HepG2 (cell line): Measurements from ENCODE around the gene ZNF341. TPM values are rescaled to one million over a fixed set of nuclear protein-coding genes. Genes with fewer than 3 reads are reported as not detected.
A peak's percentile ranks its signal among the peaks of the same experiment; 100 is the strongest.

ENCODE experiments used
- CSRNP1 ChIP-seq: sonication (generic); formaldehyde crosslinking; IDR thresholded peaks from 2 replicates; pipeline ENCODE4 v1.8.1; 2023; ENCODE audit warnings: mild to moderate bottlenecking, missing genetic modification reagents
- EZH2 ChIP-seq: conservative IDR thresholded peaks from 2 replicates; pipeline ENCODE4 v1.6.1; 2012; ENCODE audit warnings: mild to moderate bottlenecking, low read depth, low read length, moderate library complexity
- GATA4 ChIP-seq: sonication (generic); IDR thresholded peaks from 2 replicates; pipeline ENCODE4 v1.6.1; 2016; ENCODE audit warnings: antibody characterized with exemption, low read depth, borderline replicate concordance
- JUN ChIP-seq: sonication (generic); formaldehyde crosslinking; IDR thresholded peaks from 2 replicates; pipeline ENCODE4 v1.4.0; 2020; ENCODE audit warnings: mild to moderate bottlenecking, missing genetic modification reagents
- KDM4B ChIP-seq: sonication (generic); formaldehyde crosslinking; IDR thresholded peaks from 2 replicates; pipeline ENCODE4 v1.4.0; 2020; ENCODE audit warnings: missing genetic modification reagents
- LBX2 ChIP-seq: sonication (generic); formaldehyde crosslinking; IDR thresholded peaks from 2 replicates; pipeline ENCODE4 v1.5.0; 2020; ENCODE audit warnings: missing genetic modification reagents, mild to moderate bottlenecking, borderline replicate concordance
- LCORL ChIP-seq, 2 experiments: fragments of 450-650 bp in 1 of 2; sonication (generic) in 1 of 2; formaldehyde crosslinking in 1 of 2; IDR thresholded peaks; 2 replicates each; pipeline versions ENCODE4 v1.5.0 to v1.6.1; 2017 to 2020; ENCODE audit warnings: antibody characterized with exemption in 1 of 2, missing genetic modification reagents in 1 of 2
- MEF2D ChIP-seq: sonication (generic); formaldehyde crosslinking; IDR thresholded peaks from 2 replicates; pipeline ENCODE4 v1.5.1; 2020; ENCODE audit warnings: mild to moderate bottlenecking, missing genetic modification reagents
- SAFB2 ChIP-seq: sonication (generic); formaldehyde crosslinking; IDR thresholded peaks from 2 replicates; pipeline ENCODE4 v1.5.1; 2020; ENCODE audit warnings: missing genetic modification reagents, low read depth, mild to moderate bottlenecking, borderline replicate concordance
- SCMH1 ChIP-seq: sonication (generic); formaldehyde crosslinking; IDR thresholded peaks from 2 replicates; pipeline ENCODE4 v1.9.0; 2021; ENCODE audit warnings: missing genetic modification reagents, mild to moderate bottlenecking, borderline replicate concordance
- TBP ChIP-seq: sonication (generic); formaldehyde crosslinking; IDR thresholded peaks from 2 replicates; pipeline ENCODE4 v1.5.0; 2020; ENCODE audit warnings: missing genetic modification reagents
- TGIF2 ChIP-seq: IDR thresholded peaks from 2 replicates; pipeline ENCODE4 v1.6.1; 2016; ENCODE audit warnings: control low read depth, missing compliant biosample characterization
- TIGD3 ChIP-seq: sonication (generic); formaldehyde crosslinking; IDR thresholded peaks from 2 replicates; pipeline ENCODE4 v1.5.1; 2020; ENCODE audit warnings: mild to moderate bottlenecking, missing genetic modification reagents, borderline replicate concordance
- TMF1 ChIP-seq: sonication (generic); formaldehyde crosslinking; IDR thresholded peaks from 2 replicates; pipeline ENCODE4 v1.8.1; 2022; ENCODE audit warnings: low read depth, missing genetic modification reagents
- ZIK1 ChIP-seq: sonication (generic); formaldehyde crosslinking; IDR thresholded peaks from 2 replicates; pipeline ENCODE4 v1.5.0; 2020; ENCODE audit warnings: mild to moderate bottlenecking, low read depth, missing genetic modification reagents, borderline replicate concordance
- ZMAT3 ChIP-seq: sonication (generic); formaldehyde crosslinking; conservative IDR thresholded peaks from 2 replicates; pipeline ENCODE4 v1.7.0; 2021; ENCODE audit warnings: missing genetic modification reagents
- ZNF20 ChIP-seq: sonication (generic); formaldehyde crosslinking; IDR thresholded peaks from 2 replicates; pipeline ENCODE4 v1.4.0; 2020; ENCODE audit warnings: mild to moderate bottlenecking, moderate library complexity, missing genetic modification reagents
- ZNF260 ChIP-seq: sonication (generic); formaldehyde crosslinking; IDR thresholded peaks from 2 replicates; pipeline ENCODE4 v1.4.0; 2020; ENCODE audit warnings: missing genetic modification reagents, low read depth, mild to moderate bottlenecking, borderline replicate concordance
- ZNF275 ChIP-seq: sonication (generic); formaldehyde crosslinking; IDR thresholded peaks from 2 replicates; pipeline ENCODE4 v1.8.0; 2022; ENCODE audit warnings: missing genetic modification reagents, mild to moderate bottlenecking, inconsistent platforms, borderline replicate concordance
- ZNF431 ChIP-seq: sonication (generic); formaldehyde crosslinking; IDR thresholded peaks from 2 replicates; pipeline ENCODE4 v1.9.0; 2022; ENCODE audit warnings: missing genetic modification reagents, low read depth, mild to moderate bottlenecking, borderline replicate concordance
- ZNF510 ChIP-seq: sonication (generic); formaldehyde crosslinking; IDR thresholded peaks from 2 replicates; pipeline ENCODE4 v1.4.0; 2020; ENCODE audit warnings: low read depth, mild to moderate bottlenecking, missing genetic modification reagents
- ZNF543 ChIP-seq: sonication (generic); formaldehyde crosslinking; IDR thresholded peaks from 2 replicates; pipeline ENCODE4 v1.4.0; 2020; ENCODE audit warnings: mild to moderate bottlenecking, missing genetic modification reagents
- ZNF737 ChIP-seq: sonication (generic); formaldehyde crosslinking; IDR thresholded peaks from 2 replicates; pipeline ENCODE4 v1.5.0; 2020; ENCODE audit warnings: missing genetic modification reagents, mild to moderate bottlenecking, borderline replicate concordance
- ZNF740 ChIP-seq: sonication (generic); formaldehyde crosslinking; IDR thresholded peaks from 2 replicates; pipeline ENCODE4 v1.4.0; 2020; ENCODE audit warnings: missing genetic modification reagents
- ZNF761 ChIP-seq: sonication (generic); formaldehyde crosslinking; conservative IDR thresholded peaks from 2 replicates; pipeline ENCODE4 v1.4.0; 2020; ENCODE audit warnings: mild to moderate bottlenecking, missing genetic modification reagents
- polyA plus RNA-seq, 8 experiments: library from polyadenylated mRNA; depleted of rRNA in 3 of 8; stranded (reverse) in 7 of 8; unstranded in 1 of 8; fragments of >200 nt; fragmentation: Illumina TruSeq in 4 of 8; extraction: Trizol in 4 of 8; gene quantifications; 2 replicates each; pipeline versions ENCODE4 v1.2.1 to v1.2.3, GENCODE V29; 2011 to 2016; ENCODE audit warnings: low read depth in 4 of 8, missing spikeins in 1 of 8, mixed read lengths in 1 of 8; ENCODE audit not compliant: insufficient read depth in 1 of 8
- total RNA-seq, 5 experiments: library from RNA; depleted of rRNA; stranded (reverse); fragments of >200 nt; fragmentation: Illumina TruSeq; extraction: Trizol; gene quantifications; 2 replicates each; pipeline ENCODE4 v1.2.3, GENCODE V29; 2016; ENCODE audit warnings: low read depth in 1 of 5

Gene ZNF341
- total and polyA plus RNA-seq, 2 of the 13 experiments (the other 11 are each of a cell fraction or from before 2014, with no cell fraction given) = 1.1 to 2.2 TPM

- TF ChIP-seq ZNF510 (CRISPR knock-in tag) (no peak), ZNF260 (CRISPR knock-in tag) (no peak), ZIK1 (CRISPR knock-in tag) (no peak), EZH2 (no peak), LBX2 (no peak), LCORL (IDR thresholded peaks at IDR 0.05) (no peak), LCORL (CRISPR knock-in tag; IDR thresholded peaks at IDR 0.05) (peak; percentile 66), SAFB2 (CRISPR knock-in tag) (0 out of 2 replicates have a peak, but pooled peaks have one; percentile 43), ZNF740 (no peak), ZNF737 (CRISPR knock-in tag) (no peak), KDM4B (CRISPR knock-in tag) (no peak), MEF2D (CRISPR knock-in tag) (peak; percentile 50; the same call in 1 of the 2 replicates), ZNF20 (CRISPR knock-in tag) (peak; percentile 98), SCMH1 (CRISPR knock-in tag) (no peak), ZNF275 (CRISPR knock-in tag) (0 out of 2 replicates have a peak, but pooled peaks have one; percentile 59), TIGD3 (CRISPR knock-in tag) (no peak), ZMAT3 (CRISPR knock-in tag) (no peak), GATA4 (peak; percentile 50; the same call in 1 of the 2 replicates), TMF1 (no peak), TGIF2 (CRISPR knock-in tag) (no peak; the same call in 1 of the 2 replicates), ZNF543 (0 out of 2 replicates have a peak, but pooled peaks have one; percentile 43), ZNF761 (no peak; the same call in 1 of the 2 replicates), CSRNP1 (CRISPR knock-in tag) (no peak), TBP (CRISPR knock-in tag) (no peak), JUN (CRISPR knock-in tag) (no peak), ZNF431 (no peak)
Measured at GRCh38 chr20:33724439-33725094, 7.2 kb upstream of the ZNF341 start (continued).
